Measurements from ENCODE around the gene PTPRU.

The PTPRU gene

GRCh38 chr1:29256979-29257804 lies 20.9 kb downstream of the PTPRU start:
- Histone ChIP-seq H3K27ac (no peak overlapping the region), H3K4me3 (no peak overlapping the region)
- DNase-seq (ENCODE audit: low spot score) = no peak
- TF ChIP-seq CTCF (IDR thresholded peaks at IDR 0.05) = no peak

- DNase-seq (ENCODE audit: low spot score) = no peak
- no peak overlapping the region for H3K27ac ChIP-seq
- TF ChIP-seq CTCF (IDR thresholded peaks at IDR 0.05) = no peak
- H3K4me3 ChIP-seq = no peak overlapping the region
These were observed 22.1 kb downstream of the PTPRU start for GRCh38 chr1:29258189-29258975.

GRCh38 chr1:29258976-29259801 lies 22.9 kb downstream of the PTPRU start:
- no peak overlapping the region for H3K27ac ChIP-seq
- no peak for TF ChIP-seq CTCF (IDR thresholded peaks at IDR 0.05)
- no peak for DNase-seq (ENCODE audit: low spot score)
- H3K4me3 ChIP-seq = peak overlapping the region; percentile 70

- no peak for TF ChIP-seq CTCF (IDR thresholded peaks at IDR 0.05)
- peak overlapping the region; percentile 70 for H3K4me3 ChIP-seq
- H3K27ac ChIP-seq = no peak overlapping the region
- DNase-seq (ENCODE audit: low spot score) = no peak
These were observed 23.6 kb downstream of the PTPRU start for GRCh38 chr1:29259802-29260441.

GRCh38 chr1:29260531-29260930 lies 24.2 kb downstream of the PTPRU start:
- DNase-seq (ENCODE audit: low spot score) = no peak
- TF ChIP-seq CTCF (IDR thresholded peaks at IDR 0.05) = no peak
- no peak overlapping the region for H3K4me3 ChIP-seq
- no peak overlapping the region for H3K27ac ChIP-seq

- no peak for DNase-seq (ENCODE audit: low spot score)
- Histone ChIP-seq H3K27ac (no peak overlapping the region), H3K4me3 (no peak overlapping the region)
- no peak for TF ChIP-seq CTCF (IDR thresholded peaks at IDR 0.05)
These were observed 28.6 kb downstream of the PTPRU start for GRCh38 chr1:29264773-29265389.

Measured in coronary artery (tissue), 2 donors.